Osteocyte (in vitro differentiated cells): ENCODE results near the gene IFIT1B. TPM values are rescaled to one million over a fixed set of nuclear protein-coding genes. Genes with fewer than 3 reads are reported as not detected.
A peak's percentile ranks its signal among the peaks of the same experiment; 100 is the strongest.

Experiments
- DNase-seq: peaks from one replicate; pipeline ENCODE4 v3.0.0; 2021; ENCODE audit warnings: mixed read lengths; ENCODE audit not compliant: unreplicated experiment; ENCODE audit errors: extremely low spot score
- H3K27ac Mint-ChIP-seq: one replicate; pipeline ENCODE4 v1.8.0; 2021; ENCODE audit warnings: mild to moderate bottlenecking, mixed read lengths; ENCODE audit not compliant: unreplicated experiment
- H3K27me3 Mint-ChIP-seq: one replicate; pipeline ENCODE4 v1.8.0; 2021; ENCODE audit warnings: mixed read lengths; ENCODE audit not compliant: unreplicated experiment
- H3K36me3 Mint-ChIP-seq: one replicate; pipeline ENCODE4 v1.8.0; 2021; ENCODE audit warnings: mixed read lengths; ENCODE audit not compliant: unreplicated experiment
- H3K4me1 Mint-ChIP-seq: one replicate; pipeline ENCODE4 v1.8.0; 2021; ENCODE audit warnings: mixed read lengths; ENCODE audit not compliant: unreplicated experiment
- H3K4me3 Mint-ChIP-seq: one replicate; pipeline ENCODE4 v1.8.0; 2021; ENCODE audit warnings: mild to moderate bottlenecking, moderate library complexity, mixed read lengths; ENCODE audit not compliant: unreplicated experiment
- H3K9me3 Mint-ChIP-seq: one replicate; pipeline ENCODE4 v1.8.0; 2021; ENCODE audit warnings: mixed read lengths; ENCODE audit not compliant: unreplicated experiment
- CTCF ChIP-seq: fragments of 200-600 bp; sonication (generic); IDR thresholded peaks from 2 replicates; pipeline ENCODE4 v1.5.0; 2021; ENCODE audit warnings: antibody characterized with exemption, mild to moderate bottlenecking, moderate library complexity
- total RNA-seq: library from RNA; stranded (reverse); gene quantifications from 2 replicates; pipeline ENCODE4 v1.2.1, GENCODE V29; 2021

The IFIT1B gene
- total RNA-seq, 1 donor from 2014 or later = not detected

GRCh38 chr10:89392974-89393373, 15.1 kb downstream of the IFIT1B start:
- no peaks in the 10 kb centered on the region for H3K9me3 Mint-ChIP-seq
- no peaks in the 10 kb centered on the region for H3K27me3 Mint-ChIP-seq
- no peak for DNase-seq

GRCh38 chr10:89393898-89394297, 16.0 kb downstream of the IFIT1B start:
- TF ChIP-seq CTCF = no peak
- Mint-ChIP-seq H3K4me3 (no peak overlapping the region), H3K4me1 (peaks cover 55% of the 10 kb centered on the region), H3K27ac (no peak overlapping the region), H3K36me3 (peaks cover 3% of the 10 kb centered on the region), H3K27me3 (no peaks in the 10 kb centered on the region), H3K9me3 (no peaks in the 10 kb centered on the region)
- no peak for DNase-seq

More at GRCh38 chr10:89392974-89393373, 15.1 kb downstream of the IFIT1B start:
- Mint-ChIP-seq H3K4me3 (peak overlapping the region; percentile 81), H3K27ac (peak overlapping the region; percentile 94), H3K4me1 (peaks cover 46% of the 10 kb centered on the region), H3K36me3 (peaks cover 3% of the 10 kb centered on the region)
- TF ChIP-seq CTCF = no peak

- H3K36me3 Mint-ChIP-seq = peaks cover 3% of the 10 kb centered on the region
- TF ChIP-seq CTCF = no peak
- H3K27ac Mint-ChIP-seq = no peak overlapping the region
- no peak for DNase-seq
- H3K9me3 Mint-ChIP-seq = no peaks in the 10 kb centered on the region
- H3K4me1 Mint-ChIP-seq = peaks cover 60% of the 10 kb centered on the region
- H3K27me3 Mint-ChIP-seq = no peaks in the 10 kb centered on the region
- H3K4me3 Mint-ChIP-seq = peak overlapping the region; percentile 14
Observed at GRCh38 chr10:89395141-89395540, 17.3 kb downstream of the IFIT1B start.

GRCh38 chr10:89398003-89398749, 20.3 kb downstream of the IFIT1B start:
- H3K4me1 Mint-ChIP-seq = peaks cover 41% of the 10 kb centered on the region
- H3K4me3 Mint-ChIP-seq = peak overlapping the region; percentile 31
- H3K27me3 Mint-ChIP-seq = no peaks in the 10 kb centered on the region
- peaks cover 20% of the 10 kb centered on the region for H3K36me3 Mint-ChIP-seq
- TF ChIP-seq CTCF = no peak
- no peaks in the 10 kb centered on the region for H3K9me3 Mint-ChIP-seq
- H3K27ac Mint-ChIP-seq = peak overlapping the region; percentile 83
- DNase-seq = no peak

GRCh38 chr10:89399956-89400355, 22.1 kb downstream of the IFIT1B start:
- no peak overlapping the region for H3K27ac Mint-ChIP-seq
- peaks cover 31% of the 10 kb centered on the region for H3K4me1 Mint-ChIP-seq
- H3K4me3 Mint-ChIP-seq = no peak overlapping the region
- no peak for TF ChIP-seq CTCF
- no peaks in the 10 kb centered on the region for H3K9me3 Mint-ChIP-seq
- peaks cover 30% of the 10 kb centered on the region for H3K36me3 Mint-ChIP-seq
- no peaks in the 10 kb centered on the region for H3K27me3 Mint-ChIP-seq
- no peak for DNase-seq
